GM19395 (cell line): ENCODE data around the gene KITLG.
"Not testable (repeated sequence)": the region's sequence is repeated elsewhere in the genome, so short reads cannot be mapped to it uniquely, and the experiment has no call there.

Experiments used
- ATAC-seq: cut with Tn5 transposase; IDR thresholded peaks from one replicate; pipeline ENCODE4 v1.9.1; 2021; ENCODE audit warnings: mild to moderate bottlenecking, moderate library complexity; ENCODE audit not compliant: unreplicated experiment

Gene KITLG

GRCh38 chr12:88576866-88577265 lies 3.4 kb downstream of the KITLG start:
- no peak for ATAC-seq

DNA sequence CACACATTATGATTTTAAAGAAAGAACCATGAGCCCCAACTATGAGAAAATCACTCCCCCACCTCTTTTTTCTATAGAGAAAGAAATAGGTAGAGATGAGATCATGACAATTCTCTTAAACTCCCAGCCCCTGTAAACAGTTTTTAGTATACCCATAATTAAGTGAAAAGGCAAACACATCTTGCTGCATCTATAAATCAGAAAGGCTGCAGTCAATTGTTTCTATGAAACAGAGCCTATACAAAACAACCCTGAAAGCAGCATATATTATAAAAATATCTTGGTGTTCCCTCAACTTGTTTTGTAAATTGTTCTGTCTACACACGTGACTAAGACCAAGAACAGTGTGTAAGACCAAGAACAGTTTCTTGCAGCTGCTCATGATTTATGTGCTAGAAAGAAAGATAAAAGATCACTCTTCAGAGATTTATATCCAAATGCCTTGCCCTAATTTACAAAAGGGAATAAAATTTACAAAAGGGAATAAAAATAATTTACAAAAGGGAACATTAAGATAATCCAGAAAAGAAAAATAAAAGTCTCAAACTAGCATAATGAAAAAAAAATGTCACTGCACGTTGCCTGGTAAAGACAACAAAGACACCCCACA lies 4.8 kb downstream of the KITLG start:
- ATAC-seq: no peak

DNA sequence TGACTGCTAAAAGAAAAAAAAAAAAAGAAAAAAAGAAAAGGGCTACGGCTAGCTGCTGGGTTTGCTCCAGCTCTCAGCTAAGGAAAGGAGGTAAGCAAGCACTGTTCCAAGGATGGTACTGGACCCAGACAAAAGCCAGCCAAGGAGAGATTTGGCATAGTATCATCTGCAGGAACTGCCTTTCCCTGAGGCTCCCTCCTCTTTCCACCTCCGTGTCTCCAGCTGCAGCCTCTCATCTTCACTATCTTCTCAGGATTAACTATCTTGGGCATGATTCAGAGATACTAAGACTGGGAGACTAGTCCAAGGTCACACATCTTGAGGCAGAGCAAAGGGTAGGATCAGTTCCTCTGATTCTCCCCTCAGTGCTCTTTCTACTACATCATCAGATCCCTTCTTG lies 6.0 kb downstream of the KITLG start:
- no peak for ATAC-seq

GRCh38 chr12:88573583-88573982 lies 6.7 kb downstream of the KITLG start:
- ATAC-seq: no peak

GRCh38 chr12:88572781-88573549 lies 7.3 kb downstream of the KITLG start:
- no peak for ATAC-seq

GRCh38 chr12:88571543-88571942 lies 8.7 kb downstream of the KITLG start:
- ATAC-seq: no peak

DNA sequence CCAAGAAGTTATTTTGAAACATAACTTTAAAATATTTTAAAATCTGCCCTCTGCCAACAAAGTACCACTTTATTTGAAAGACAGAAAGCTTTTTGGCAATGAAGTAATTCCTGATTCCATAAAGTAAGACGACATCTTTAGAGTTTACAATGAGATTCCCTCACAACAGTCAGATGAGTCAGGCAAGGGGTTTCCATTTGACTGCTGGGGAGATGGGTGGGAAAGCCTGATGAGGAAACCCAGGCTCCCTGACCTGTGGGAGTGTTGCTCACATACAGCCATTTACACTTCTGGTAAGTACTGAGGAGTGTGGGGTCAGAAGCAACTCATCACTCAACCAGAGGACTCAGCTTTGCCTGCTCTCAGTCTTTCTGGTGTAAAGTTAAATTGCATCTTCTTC lies 10.2 kb downstream of the KITLG start:
- no peak for ATAC-seq

- ATAC-seq: no peak
Measured at GRCh38 chr12:88566430-88566829, 13.8 kb downstream of the KITLG start.

- no peak for ATAC-seq
Measured at GRCh38 chr12:88562846-88563582, 17.3 kb downstream of the KITLG start.

GRCh38 chr12:88562151-88562550 lies 18.1 kb downstream of the KITLG start:
- no peak for ATAC-seq

GRCh38 chr12:88559772-88560171 lies 20.5 kb downstream of the KITLG start:
- no peak for ATAC-seq

DNA sequence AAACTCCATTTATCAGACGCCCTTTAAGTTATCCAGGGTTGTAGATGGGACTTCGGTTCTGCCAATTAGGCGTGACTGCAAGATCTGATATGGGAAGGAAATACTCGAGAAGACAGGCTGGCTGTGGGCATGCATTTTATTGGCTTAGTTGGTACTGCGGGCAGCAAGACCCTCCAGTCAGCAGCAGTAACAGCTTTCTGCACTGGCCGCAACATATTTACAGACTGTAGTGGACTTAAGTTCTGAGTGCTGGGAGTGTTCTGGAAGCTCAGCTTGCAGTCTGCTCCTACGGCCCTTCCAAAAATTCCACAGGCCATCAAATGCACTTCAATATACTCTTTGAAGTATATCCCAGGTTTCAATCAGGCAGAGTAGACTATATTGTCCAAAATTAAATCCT lies 21.1 kb downstream of the KITLG start:
- no peak for ATAC-seq

GRCh38 chr12:88558340-88558867 lies 21.9 kb downstream of the KITLG start:
- ATAC-seq: no peak

DNA sequence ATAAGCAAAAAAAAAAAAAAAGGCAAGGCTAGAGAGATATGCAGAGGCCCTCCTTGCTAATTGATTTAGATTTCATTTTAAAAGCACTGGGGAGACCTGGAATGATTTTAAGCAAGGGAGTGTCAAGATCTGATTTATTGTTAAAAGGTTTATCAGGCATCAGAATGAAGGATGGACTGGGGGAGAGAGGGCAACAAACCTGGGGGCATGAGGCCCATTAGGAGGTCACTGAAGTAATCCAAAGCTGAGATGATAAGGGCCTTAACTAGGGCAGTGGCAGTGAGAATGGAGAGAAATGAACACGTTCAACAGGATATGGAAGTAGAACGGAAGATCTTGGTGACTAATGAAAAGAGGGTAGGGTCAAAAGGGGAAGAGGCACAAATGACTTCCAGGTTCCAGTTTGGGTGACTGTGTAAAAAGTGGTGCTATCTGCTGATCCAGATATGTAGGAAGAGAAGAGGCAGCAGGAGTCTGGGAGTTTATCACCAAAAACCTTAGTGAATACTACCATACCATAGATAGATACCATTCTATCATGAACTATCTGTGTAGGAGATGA lies 24.0 kb downstream of the KITLG start:
- ATAC-seq: no peak

GRCh38 chr12:88553941-88554658 lies 26.2 kb downstream of the KITLG start:
- ATAC-seq: no peak

- no peak for ATAC-seq
Measured at GRCh38 chr12:88552610-88553079, 27.6 kb downstream of the KITLG start.

DNA sequence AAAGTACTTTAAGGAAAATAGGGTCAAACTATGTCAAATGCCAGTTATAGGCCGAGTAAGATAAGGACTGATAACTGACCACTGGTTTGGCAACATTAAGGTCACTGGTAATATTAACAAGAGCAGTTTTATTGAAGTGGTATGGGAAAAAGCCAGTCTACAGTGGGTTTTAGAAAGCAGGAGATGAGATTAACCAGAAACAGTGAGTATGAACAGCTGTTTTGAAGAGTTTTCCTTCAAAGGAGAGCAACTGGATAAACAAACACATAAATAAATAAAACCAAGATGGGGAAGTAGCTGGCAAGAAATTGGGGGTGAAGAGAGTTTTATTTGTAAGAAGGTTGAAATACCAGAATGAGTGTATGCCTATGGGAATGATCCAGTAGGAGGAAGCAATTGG lies 30.3 kb downstream of the KITLG start:
- ATAC-seq: no peak

DNA sequence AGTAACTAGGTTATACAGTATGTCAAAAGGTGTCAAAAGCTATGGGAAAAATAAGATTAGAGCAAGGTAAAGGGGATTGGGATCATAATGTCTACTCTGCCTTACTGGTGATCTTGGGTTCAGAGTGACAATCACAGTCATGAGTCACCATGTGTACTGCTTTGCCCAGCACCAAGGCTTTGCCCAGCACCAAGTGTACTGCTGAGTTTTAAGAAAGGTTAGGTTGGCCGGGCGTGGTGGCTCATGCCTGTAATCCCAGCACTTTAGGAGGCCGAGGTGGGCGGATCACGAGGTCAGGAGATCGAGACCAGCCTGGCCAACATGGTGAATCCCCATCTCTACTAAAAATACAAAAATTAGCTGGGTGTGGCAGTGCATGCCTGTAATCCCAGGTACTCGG lies 32.3 kb downstream of the KITLG start:
- ATAC-seq: not testable (repeated sequence)

- no peak for ATAC-seq
Measured at GRCh38 chr12:88546853-88547252, 33.4 kb downstream of the KITLG start.

DNA sequence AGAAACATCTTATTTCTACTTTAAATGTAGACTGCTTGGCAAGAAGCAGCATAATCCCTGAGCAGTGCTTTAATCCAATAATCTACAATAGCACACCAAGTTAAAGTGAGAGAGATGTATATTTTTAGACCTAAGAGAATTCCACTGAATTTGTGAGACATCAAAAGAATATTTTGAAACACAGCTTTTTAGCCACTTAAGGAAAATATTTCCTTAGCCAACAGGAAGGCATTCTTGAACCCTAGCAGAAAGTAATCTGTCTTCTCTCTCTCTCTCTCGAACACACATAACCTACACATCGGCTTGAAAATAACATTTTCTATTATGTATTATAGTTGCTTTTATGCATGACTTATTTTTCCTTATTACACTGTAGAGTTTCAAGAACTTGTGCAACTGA lies 34.0 kb downstream of the KITLG start:
- no peak for ATAC-seq
